Psoas muscle (tissue), 7 donors: ENCODE results near the gene PIAS3. TPM values are rescaled to one million over a fixed set of nuclear protein-coding genes. Genes with fewer than 3 reads are reported as not detected.

Source experiments
- polyA plus RNA-seq, 3 donors: library from polyadenylated mRNA; stranded (reverse); fragments of 200-250 nt; gene quantifications; one replicate each; pipeline ENCODE4 v1.2.3, GENCODE V29; 2013
- total RNA-seq, 4 donors: library from RNA; stranded (reverse); fragmentation: NEBNext Ultra II Directional in 2 of 4; extraction: Animal tissue kit (Norgen Biotek cat#: 25700) in 2 of 4; gene quantifications; one replicate each; pipeline versions ENCODE4 v1.2.1 to v1.2.4, GENCODE V29; 2021 to 2023
- donor health status: healthy with polysubstance abuse.
- donor health status: DM: no; HTN: no; CAD: no; lungs with moderate emphysema.
- donor health status: Bipolar disorder and iron deficiency.
- donor health status: healthy.
- donor health status: DM: no; HTN: no; CAD: no.
- donor health status: DM: no; HTN: no; CAD: no.
- donor health status: DM: yes; HTN: yes; CAD: no.

PIAS3 gene
- total and polyA plus RNA-seq, 7 donors: 9.7 to 26.2 (median 16.8) TPM

Other genes starting within 250 kb of the PIAS3 start
- gene PDZK1, start 151.7 kb downstream of the PIAS3 start, total RNA-seq: under 1 TPM in 2 of 4 donors, not detected in 2; 0.36 to 0.52 TPM
- 1 to 10 TPM in 1 of 3 donors, under 1 TPM in 1, not detected in 1; 0.15 to 1.6 TPM for gene PDZK1, start 151.7 kb downstream of the PIAS3 start, polyA plus RNA-seq
- not detected for gene CD160, start 139.6 kb downstream of the PIAS3 start, total RNA-seq
- under 1 TPM in 1 of 3 donors, not detected in 2; 0.03 TPM for gene CD160, start 139.6 kb downstream of the PIAS3 start, polyA plus RNA-seq
- 10 to 100 TPM; 44.5 to 81.6 (median 62.8) TPM for gene RNF115, start 35.0 kb downstream of the PIAS3 start, total RNA-seq
- 10 to 100 TPM in 2 of 3 donors, 1 to 10 TPM in 1; 3.2 to 52.6 (median 24.9) TPM for gene RNF115, start 35.0 kb downstream of the PIAS3 start, polyA plus RNA-seq
- 10 to 100 TPM; 13.2 to 21.8 (median 18.9) TPM for gene POLR3C, start 34.9 kb downstream of the PIAS3 start, total RNA-seq
- 10 to 100 TPM in 1 of 3 donors, 1 to 10 TPM in 2; 8.6 to 16.8 (median 9.9) TPM for gene POLR3C, start 34.9 kb downstream of the PIAS3 start, polyA plus RNA-seq
- 1 to 10 TPM; 1.4 to 2.9 (median 1.7) TPM for gene NUDT17, start 13.5 kb downstream of the PIAS3 start, total RNA-seq
- gene NUDT17, start 13.5 kb downstream of the PIAS3 start, polyA plus RNA-seq: 1 to 10 TPM; 1.6 to 2.7 (median 1.9) TPM
- gene ANKRD35, start 26.8 kb upstream of the PIAS3 start, total RNA-seq: 1 to 10 TPM; 2.6 to 6.0 (median 4.6) TPM
- 10 to 100 TPM in 1 of 3 donors, 1 to 10 TPM in 2; 3.1 to 16.5 (median 7.8) TPM for gene ANKRD35, start 26.8 kb upstream of the PIAS3 start, polyA plus RNA-seq
- 10 to 100 TPM in 1 of 4 donors, 1 to 10 TPM in 3; 1.0 to 18.0 (median 5.4) TPM for gene ITGA10, start 51.0 kb upstream of the PIAS3 start, total RNA-seq
- 10 to 100 TPM in 1 of 3 donors, 1 to 10 TPM in 2; 1.4 to 24.8 (median 1.7) TPM for gene ITGA10, start 51.0 kb upstream of the PIAS3 start, polyA plus RNA-seq
- gene PEX11B, start 59.6 kb upstream of the PIAS3 start, total RNA-seq: 10 to 100 TPM; 19.3 to 36.3 (median 23.1) TPM
- gene PEX11B, start 59.6 kb upstream of the PIAS3 start, polyA plus RNA-seq: 10 to 100 TPM; 22.8 to 34.8 (median 29.4) TPM
- 100 to 1,000 TPM in 3 of 4 donors, 10 to 100 TPM in 1; 82.9 to 254 (median 174) TPM for gene RBM8A, start 68.4 kb upstream of the PIAS3 start, total RNA-seq
- 100 to 1,000 TPM; 193 to 527 (median 243) TPM for gene RBM8A, start 68.4 kb upstream of the PIAS3 start, polyA plus RNA-seq
- gene LIX1L, start 98.9 kb upstream of the PIAS3 start, total RNA-seq: 10 to 100 TPM; 14.6 to 59.7 (median 38.0) TPM
- 10 to 100 TPM; 23.5 to 36.9 (median 28.1) TPM for gene LIX1L, start 98.9 kb upstream of the PIAS3 start, polyA plus RNA-seq
- gene ANKRD34A, start 105.5 kb upstream of the PIAS3 start, total RNA-seq: 10 to 100 TPM in 1 of 4 donors, 1 to 10 TPM in 2, under 1 TPM in 1; 0.42 to 12.3 (median 4.9) TPM
- gene ANKRD34A, start 105.5 kb upstream of the PIAS3 start, polyA plus RNA-seq: 10 to 100 TPM in 1 of 3 donors, 1 to 10 TPM in 2; 6.6 to 14.7 (median 7.4) TPM
- 10 to 100 TPM; 30.5 to 62.5 (median 48.9) TPM for gene POLR3GL, start 105.6 kb upstream of the PIAS3 start, total RNA-seq
- gene POLR3GL, start 105.6 kb upstream of the PIAS3 start, polyA plus RNA-seq: 100 to 1,000 TPM in 1 of 3 donors, 10 to 100 TPM in 2; 59.9 to 139 (median 98.1) TPM
- 1,000 to 10,000 TPM in 3 of 4 donors, 100 to 1,000 TPM in 1; 887 to 2,747 (median 1,374) TPM for gene TXNIP, start 137.5 kb upstream of the PIAS3 start, total RNA-seq
- 1,000 to 10,000 TPM; 1,253 to 1,929 (median 1,863) TPM for gene TXNIP, start 137.5 kb upstream of the PIAS3 start, polyA plus RNA-seq
- 100 to 1,000 TPM; 240 to 354 (median 317) TPM for gene HJV, start 162.7 kb upstream of the PIAS3 start, total RNA-seq
- gene HJV, start 162.7 kb upstream of the PIAS3 start, polyA plus RNA-seq: 100 to 1,000 TPM in 2 of 3 donors, 10 to 100 TPM in 1; 38.1 to 314 (median 168) TPM